ENCODE measurements around the gene PCDH8.
A peak's percentile ranks its signal among the peaks of the same experiment; 100 is the strongest.

Gene PCDH8

GRCh38 chr13:52846567-52847321 lies 1.7 kb downstream of the PCDH8 start:
- no peak for DNase-seq (ENCODE audit: low read depth)

DNA sequence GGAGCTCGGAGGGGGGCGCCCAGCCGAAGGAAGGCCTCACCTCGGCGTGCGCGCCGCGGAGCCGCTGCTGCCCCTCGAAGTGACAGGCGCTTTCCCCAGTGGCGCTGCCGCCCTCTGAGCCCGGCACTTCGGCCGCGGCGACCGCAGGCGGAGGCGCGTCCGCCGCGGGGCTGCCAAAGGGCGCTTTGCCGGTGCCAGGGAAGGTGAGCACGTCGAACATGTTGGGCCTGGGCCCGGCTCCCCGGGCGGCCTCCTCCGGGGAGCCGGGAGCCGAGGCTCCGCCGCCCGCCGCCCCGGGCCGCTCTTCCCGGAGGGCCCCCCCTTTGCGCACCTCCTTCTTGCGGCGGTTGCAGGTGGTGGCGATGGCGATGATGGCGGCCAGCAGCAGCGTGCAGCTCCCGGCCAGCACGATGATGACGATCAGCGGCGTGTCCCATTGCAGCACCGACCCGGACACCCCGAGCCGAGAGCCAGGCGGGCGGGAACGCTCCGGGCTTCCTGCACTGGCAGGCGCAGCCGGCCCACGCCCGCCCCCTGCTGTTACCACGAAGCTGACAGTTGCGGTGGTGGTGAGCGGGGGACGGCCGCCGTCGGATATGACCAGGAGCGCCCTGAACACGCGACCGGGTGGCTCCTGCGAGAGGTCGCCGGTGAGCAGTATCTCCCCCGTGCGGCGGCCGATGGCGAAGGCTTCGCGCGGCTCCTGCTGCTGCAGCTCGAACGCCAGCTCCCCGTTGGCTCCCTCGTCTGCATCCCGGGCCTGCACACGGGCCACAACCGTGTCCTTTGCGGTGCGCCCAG lies 2.5 kb downstream of the PCDH8 start:
- no peak overlapping the region for H3K4me3 ChIP-seq (ENCODE audit: low read depth, low read length)
- TF ChIP-seq CTCF (IDR thresholded peaks at IDR 0.05; ENCODE audit: low read depth, low read length, missing control alignments) = no peak
- no peak for DNase-seq (ENCODE audit: low read depth)
- in situ Hi-C loops (cut with HindIII; ENCODE audit: low sequenced_read_pairs) = no loop called here

More at GRCh38 chr13:52846567-52847321, 1.7 kb downstream of the PCDH8 start:
- in situ Hi-C loops (cut with HindIII; ENCODE audit: low sequenced_read_pairs) = no loop called here
- no peak overlapping the region for H3K4me3 ChIP-seq (ENCODE audit: low read depth, low read length)
- peak; percentile 32 for TF ChIP-seq CTCF (IDR thresholded peaks at IDR 0.05; ENCODE audit: low read depth, low read length, missing control alignments)

DNA sequence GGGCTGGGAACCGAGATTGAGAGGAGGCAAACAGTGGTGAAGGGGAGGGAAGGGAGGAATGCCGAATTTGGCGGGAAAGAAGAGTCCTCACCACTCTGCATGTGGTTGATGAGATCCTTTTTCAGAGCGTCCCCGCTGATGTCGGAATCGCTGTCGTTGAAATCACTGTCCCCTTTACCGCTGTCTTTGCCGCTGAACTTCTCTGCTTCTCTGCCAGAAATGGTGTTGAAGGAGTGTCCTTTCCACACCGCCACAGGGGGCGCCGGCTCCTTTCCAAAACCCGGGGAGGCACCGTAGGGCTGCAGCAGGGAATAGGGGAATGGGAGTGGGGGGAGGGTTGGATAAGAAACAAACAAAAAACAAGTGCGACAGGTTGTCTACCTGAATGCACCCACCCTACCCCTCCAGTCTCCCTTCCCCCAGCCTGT lies 3.1 kb downstream of the PCDH8 start:
- in situ Hi-C loops (cut with HindIII; ENCODE audit: low sequenced_read_pairs) = no loop called here
- TF ChIP-seq CTCF (IDR thresholded peaks at IDR 0.05; ENCODE audit: low read depth, low read length, missing control alignments) = no peak
- H3K4me3 ChIP-seq (ENCODE audit: low read depth, low read length) = no peak overlapping the region
- no peak for DNase-seq (ENCODE audit: low read depth)

- H3K4me3 ChIP-seq (ENCODE audit: low read depth, low read length) = no peak overlapping the region
- in situ Hi-C loops (cut with HindIII; ENCODE audit: low sequenced_read_pairs) = no loop called here
- no peak for TF ChIP-seq CTCF (IDR thresholded peaks at IDR 0.05; ENCODE audit: low read depth, low read length, missing control alignments)
- no peak for DNase-seq (ENCODE audit: low read depth)
These were observed 3.6 kb downstream of the PCDH8 start for GRCh38 chr13:52844836-52845235.

DNA sequence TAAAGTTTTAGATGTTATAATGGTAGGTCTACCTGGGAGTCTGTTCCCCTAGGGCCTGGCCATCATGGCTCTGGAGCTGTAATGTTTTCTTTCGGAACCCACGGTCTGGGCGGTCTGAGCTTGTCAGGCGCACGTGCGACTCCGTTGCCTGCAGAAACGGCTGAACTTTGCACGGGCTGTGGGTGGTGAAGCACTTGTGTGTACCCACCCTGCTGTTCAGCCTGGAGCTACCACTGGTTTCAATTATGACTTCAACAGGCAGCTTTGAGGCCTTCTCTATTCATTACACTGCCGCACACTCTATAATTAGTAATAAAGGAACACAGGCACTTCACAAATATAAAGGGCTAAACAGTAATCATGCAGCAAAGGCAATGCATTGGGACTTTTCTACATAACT lies 6.0 kb downstream of the PCDH8 start:
- TF ChIP-seq CTCF (IDR thresholded peaks at IDR 0.05; ENCODE audit: low read depth, low read length, missing control alignments) = no peak
- in situ Hi-C loops (cut with HindIII; ENCODE audit: low sequenced_read_pairs) = no loop called here
- DNase-seq (ENCODE audit: low read depth) = no peak
- H3K4me3 ChIP-seq (ENCODE audit: low read depth, low read length) = no peak overlapping the region

GRCh38 chr13:52840066-52840465 lies 8.4 kb downstream of the PCDH8 start:
- in situ Hi-C loops (cut with HindIII; ENCODE audit: low sequenced_read_pairs) = no loop called here
- TF ChIP-seq CTCF (IDR thresholded peaks at IDR 0.05; ENCODE audit: low read depth, low read length, missing control alignments) = no peak
- no peak for DNase-seq (ENCODE audit: low read depth)
- no peak overlapping the region for H3K4me3 ChIP-seq (ENCODE audit: low read depth, low read length)

Measured in astrocyte of the cerebellum (primary cell).